Neutrophil (primary cell): ENCODE results near the gene PREX1.

Source experiments
- H3K27ac ChIP-seq: fragments of 200-600 bp; sonication (generic); 2 replicates; pipeline ENCODE4 v1.5.1; 2016; ENCODE audit warnings: mild to moderate bottlenecking, moderate library complexity
- H3K27me3 ChIP-seq: fragments of 200-600 bp; sonication (generic); 2 replicates; pipeline ENCODE4 v1.6.0; 2016; ENCODE audit warnings: mild to moderate bottlenecking
- H3K36me3 ChIP-seq: fragments of 200-600 bp; sonication (generic); 2 replicates; pipeline ENCODE4 v1.5.1; 2017
- H3K4me1 ChIP-seq, 2 experiments: fragments of 200-600 bp in 1 of 2; sonication (generic) in 1 of 2; 1 replicate in 1 of 2; 2 replicates in 1 of 2; pipeline versions ENCODE4 v1.5.1 to v1.6.1; 2013 to 2016; ENCODE audit warnings: low read depth in 1 of 2, low read length in 1 of 2, mild to moderate bottlenecking in 1 of 2, moderate library complexity in 1 of 2; ENCODE audit not compliant: control insufficient read depth in 1 of 2, insufficient read depth in 1 of 2
- H3K4me3 ChIP-seq, 2 experiments: fragments of 200-600 bp in 1 of 2; sonication (generic) in 1 of 2; 1 replicate in 1 of 2; 2 replicates in 1 of 2; pipeline ENCODE4 v1.5.1; 2013 to 2016; ENCODE audit warnings: low read depth in 1 of 2, low read length in 1 of 2, mild to moderate bottlenecking in 1 of 2, moderate library complexity in 1 of 2
- H3K9me3 ChIP-seq: fragments of 200-600 bp; sonication (generic); 2 replicates; pipeline ENCODE4 v1.5.1; 2016
- TF ChIP-seq, protein P1 (sequence below): fragments of 200-600 bp; sonication (generic); IDR thresholded peaks from 2 replicates; pipeline ENCODE4 v1.5.1; 2016; ENCODE audit warnings: antibody characterized with exemption

The PREX1 gene

DNA sequence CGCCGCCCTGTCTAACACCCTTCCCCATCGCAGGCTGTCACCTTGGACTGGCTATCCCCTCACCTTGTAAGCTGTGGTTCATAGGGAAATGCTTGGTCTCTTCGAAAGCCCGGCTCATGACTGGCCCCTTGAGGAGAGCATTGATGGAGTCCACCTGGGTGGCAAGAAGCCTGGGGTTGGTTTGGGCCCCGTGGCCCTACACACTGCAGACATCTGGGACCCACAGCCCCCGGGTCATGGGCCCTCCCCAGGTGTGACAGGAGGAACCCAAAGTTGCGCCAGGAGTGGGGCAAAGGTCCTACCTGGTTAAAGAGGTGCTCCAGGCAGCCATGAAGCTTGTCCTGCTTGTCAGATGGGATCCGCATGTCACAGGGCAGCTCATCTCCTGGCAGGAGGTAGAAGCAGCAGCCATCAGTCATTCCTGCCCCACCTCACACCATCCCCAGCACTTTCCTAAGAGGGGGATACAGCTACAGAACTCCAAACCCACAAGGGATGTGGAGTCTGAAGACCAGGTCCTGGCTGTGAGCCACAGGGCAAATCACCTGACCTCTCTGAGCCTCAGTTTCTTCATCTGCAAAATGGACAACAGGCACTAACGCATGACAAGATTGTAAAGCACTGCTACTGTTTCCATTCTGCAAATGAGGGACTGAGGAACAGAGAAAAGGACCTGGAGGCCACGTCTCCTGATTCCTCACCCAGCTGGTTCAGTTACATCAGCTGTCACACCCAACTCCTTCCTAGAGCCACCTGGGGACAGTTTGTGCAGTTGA lies 185.5 kb downstream of the PREX1 start:
- Histone ChIP-seq H3K27me3 (no peaks in the 10 kb centered on the region), H3K9me3 (peaks cover 29% of the 10 kb centered on the region), H3K36me3 (peaks cover 100% of the 10 kb centered on the region), H3K4me1 (no peaks in the 10 kb centered on the region), H3K27ac (no peak overlapping the region), H3K4me3 (no peak overlapping the region)
- TF ChIP-seq, protein P1, sequence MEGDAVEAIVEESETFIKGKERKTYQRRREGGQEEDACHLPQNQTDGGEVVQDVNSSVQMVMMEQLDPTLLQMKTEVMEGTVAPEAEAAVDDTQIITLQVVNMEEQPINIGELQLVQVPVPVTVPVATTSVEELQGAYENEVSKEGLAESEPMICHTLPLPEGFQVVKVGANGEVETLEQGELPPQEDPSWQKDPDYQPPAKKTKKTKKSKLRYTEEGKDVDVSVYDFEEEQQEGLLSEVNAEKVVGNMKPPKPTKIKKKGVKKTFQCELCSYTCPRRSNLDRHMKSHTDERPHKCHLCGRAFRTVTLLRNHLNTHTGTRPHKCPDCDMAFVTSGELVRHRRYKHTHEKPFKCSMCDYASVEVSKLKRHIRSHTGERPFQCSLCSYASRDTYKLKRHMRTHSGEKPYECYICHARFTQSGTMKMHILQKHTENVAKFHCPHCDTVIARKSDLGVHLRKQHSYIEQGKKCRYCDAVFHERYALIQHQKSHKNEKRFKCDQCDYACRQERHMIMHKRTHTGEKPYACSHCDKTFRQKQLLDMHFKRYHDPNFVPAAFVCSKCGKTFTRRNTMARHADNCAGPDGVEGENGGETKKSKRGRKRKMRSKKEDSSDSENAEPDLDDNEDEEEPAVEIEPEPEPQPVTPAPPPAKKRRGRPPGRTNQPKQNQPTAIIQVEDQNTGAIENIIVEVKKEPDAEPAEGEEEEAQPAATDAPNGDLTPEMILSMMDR: no peak

GRCh38 chr20:48640871-48641270 lies 186.9 kb downstream of the PREX1 start:
- H3K4me3 ChIP-seq: no peak overlapping the region
- H3K4me1 ChIP-seq: no peaks in the 10 kb centered on the region
- H3K9me3 ChIP-seq: peaks cover 25% of the 10 kb centered on the region
- H3K36me3 ChIP-seq: peaks cover 100% of the 10 kb centered on the region
- TF ChIP-seq, protein P1: no peak
- no peaks in the 10 kb centered on the region for H3K27me3 ChIP-seq
- no peak overlapping the region for H3K27ac ChIP-seq

DNA sequence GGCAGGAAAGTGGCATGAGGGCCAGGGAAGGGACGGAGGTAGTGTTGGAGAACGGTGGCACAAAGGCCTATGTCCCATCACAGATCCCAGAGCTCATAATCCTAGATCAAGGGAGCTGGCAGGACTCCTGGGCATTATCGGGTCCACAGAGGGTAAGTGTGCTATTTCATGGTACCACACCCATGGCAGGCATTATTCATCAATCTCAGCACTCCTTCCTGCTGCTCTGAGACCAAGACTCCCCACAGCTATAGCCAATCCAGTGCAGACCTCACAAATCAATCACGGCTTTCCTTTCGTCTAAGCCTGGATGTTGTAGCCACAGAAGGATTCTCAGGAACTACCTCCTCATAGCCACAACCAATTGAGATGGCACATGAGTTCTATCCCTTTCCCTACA lies 187.9 kb downstream of the PREX1 start:
- Histone ChIP-seq H3K4me3 (no peak overlapping the region), H3K27ac (no peak overlapping the region), H3K4me1 (no peaks in the 10 kb centered on the region), H3K27me3 (no peaks in the 10 kb centered on the region), H3K36me3 (peaks cover 100% of the 10 kb centered on the region), H3K9me3 (peaks cover 20% of the 10 kb centered on the region)
- TF ChIP-seq, protein P1: no peak

GRCh38 chr20:48638546-48638945 lies 189.3 kb downstream of the PREX1 start:
- H3K36me3 ChIP-seq: peaks cover 100% of the 10 kb centered on the region
- TF ChIP-seq, protein P1: no peak
- no peak overlapping the region for H3K27ac ChIP-seq

DNA sequence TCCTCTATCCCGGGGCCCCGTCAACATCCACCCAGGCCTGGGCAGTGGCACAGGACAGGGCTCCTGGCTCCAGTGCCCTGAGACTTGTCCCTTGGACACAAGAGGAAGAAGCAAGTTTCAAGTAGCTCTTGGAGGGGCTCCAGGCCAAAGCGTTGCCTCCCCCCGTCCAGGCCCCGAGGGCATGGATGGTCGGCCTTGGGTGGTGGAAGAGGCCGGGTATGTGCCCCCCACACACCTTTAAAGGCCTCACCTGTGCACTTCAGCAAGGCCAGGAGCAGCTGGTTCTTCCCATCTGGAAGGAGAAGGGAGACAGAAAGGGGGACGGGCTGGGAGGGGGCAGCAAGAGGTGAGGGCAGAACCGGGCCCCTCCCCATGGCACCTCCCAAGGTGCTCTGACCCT lies 190.3 kb downstream of the PREX1 start:
- H3K4me1 ChIP-seq: no peaks in the 10 kb centered on the region
- TF ChIP-seq, protein P1: no peak
- H3K27ac ChIP-seq: no peak overlapping the region
- H3K4me3 ChIP-seq: no peak overlapping the region
- no peaks in the 10 kb centered on the region for H3K27me3 ChIP-seq
- peaks cover 100% of the 10 kb centered on the region for H3K36me3 ChIP-seq
- peaks cover 20% of the 10 kb centered on the region for H3K9me3 ChIP-seq

More at GRCh38 chr20:48638546-48638945, 189.3 kb downstream of the PREX1 start:
- no peaks in the 10 kb centered on the region for H3K27me3 ChIP-seq
- peaks cover 20% of the 10 kb centered on the region for H3K9me3 ChIP-seq
- no peaks in the 10 kb centered on the region for H3K4me1 ChIP-seq
- no peak overlapping the region for H3K4me3 ChIP-seq
